ENCODE measurements around the gene FAM13A. TPM values are rescaled to one million over a fixed set of nuclear protein-coding genes. Genes with fewer than 3 reads are reported as not detected.
"Not testable (repeated sequence)": the region's sequence is repeated elsewhere in the genome, so short reads cannot be mapped to it uniquely, and the experiment has no call there.

FAM13A gene
- total and polyA plus RNA-seq, 7 donors: 3.8 to 76.0 (median 15.2) TPM

DNA sequence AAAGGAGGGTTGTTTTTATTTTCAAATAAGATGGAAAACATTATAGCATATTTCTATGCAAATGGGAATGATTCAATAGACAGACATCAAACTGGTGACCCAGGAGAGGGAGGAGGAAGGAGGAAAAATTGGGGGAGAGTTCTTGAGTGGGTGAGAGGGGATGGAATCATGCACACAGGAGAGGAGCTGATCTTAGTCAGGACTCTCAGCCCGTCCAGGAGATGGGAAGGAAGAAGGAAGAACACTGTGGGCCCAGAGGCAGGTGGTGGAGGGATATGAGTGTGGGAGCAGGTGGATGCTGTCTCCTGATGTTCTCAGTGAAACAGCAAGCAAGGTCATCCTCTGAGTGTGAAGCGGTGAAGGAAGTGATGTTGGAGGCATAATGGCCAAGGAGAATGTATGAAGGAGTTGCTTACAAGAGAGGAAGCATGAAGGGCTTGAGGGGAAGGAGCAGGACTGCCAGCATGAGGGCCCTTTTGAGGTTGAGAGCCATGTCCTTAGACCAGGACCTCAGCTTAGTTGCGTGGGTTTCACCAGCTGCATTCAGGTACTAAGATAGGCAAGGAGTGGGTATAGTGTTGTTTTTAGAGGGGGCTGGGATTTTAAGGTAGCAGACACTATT lies 197.7 kb downstream of the FAM13A start:
- H3K9me3 ChIP-seq: no peaks in the 10 kb centered on the region
- 75 to 85% (median 82%) methylated on average over 3 of the region's 3 CpGs for WGBS, 3 donors
- H3K27ac ChIP-seq: no peak overlapping the region
- intact Hi-C loops (cut with DNase I): no loop called here
- H3K4me3 ChIP-seq: no peak overlapping the region
- TF ChIP-seq, protein P1, sequence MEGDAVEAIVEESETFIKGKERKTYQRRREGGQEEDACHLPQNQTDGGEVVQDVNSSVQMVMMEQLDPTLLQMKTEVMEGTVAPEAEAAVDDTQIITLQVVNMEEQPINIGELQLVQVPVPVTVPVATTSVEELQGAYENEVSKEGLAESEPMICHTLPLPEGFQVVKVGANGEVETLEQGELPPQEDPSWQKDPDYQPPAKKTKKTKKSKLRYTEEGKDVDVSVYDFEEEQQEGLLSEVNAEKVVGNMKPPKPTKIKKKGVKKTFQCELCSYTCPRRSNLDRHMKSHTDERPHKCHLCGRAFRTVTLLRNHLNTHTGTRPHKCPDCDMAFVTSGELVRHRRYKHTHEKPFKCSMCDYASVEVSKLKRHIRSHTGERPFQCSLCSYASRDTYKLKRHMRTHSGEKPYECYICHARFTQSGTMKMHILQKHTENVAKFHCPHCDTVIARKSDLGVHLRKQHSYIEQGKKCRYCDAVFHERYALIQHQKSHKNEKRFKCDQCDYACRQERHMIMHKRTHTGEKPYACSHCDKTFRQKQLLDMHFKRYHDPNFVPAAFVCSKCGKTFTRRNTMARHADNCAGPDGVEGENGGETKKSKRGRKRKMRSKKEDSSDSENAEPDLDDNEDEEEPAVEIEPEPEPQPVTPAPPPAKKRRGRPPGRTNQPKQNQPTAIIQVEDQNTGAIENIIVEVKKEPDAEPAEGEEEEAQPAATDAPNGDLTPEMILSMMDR (IDR thresholded peaks at IDR 0.05): no peak
- no peaks in the 10 kb centered on the region for H3K36me3 ChIP-seq (ENCODE audit: insufficient read depth in 1 of 2, low read depth in 1 of 2)
- H3K4me1 ChIP-seq: peaks cover 9% of the 10 kb centered on the region
- DNase-seq (no peak), ATAC-seq (no peak)
- no peaks in the 10 kb centered on the region for H3K27me3 ChIP-seq (ENCODE audit: insufficient read depth in 3 of 3, low read length in 2 of 3)

DNA sequence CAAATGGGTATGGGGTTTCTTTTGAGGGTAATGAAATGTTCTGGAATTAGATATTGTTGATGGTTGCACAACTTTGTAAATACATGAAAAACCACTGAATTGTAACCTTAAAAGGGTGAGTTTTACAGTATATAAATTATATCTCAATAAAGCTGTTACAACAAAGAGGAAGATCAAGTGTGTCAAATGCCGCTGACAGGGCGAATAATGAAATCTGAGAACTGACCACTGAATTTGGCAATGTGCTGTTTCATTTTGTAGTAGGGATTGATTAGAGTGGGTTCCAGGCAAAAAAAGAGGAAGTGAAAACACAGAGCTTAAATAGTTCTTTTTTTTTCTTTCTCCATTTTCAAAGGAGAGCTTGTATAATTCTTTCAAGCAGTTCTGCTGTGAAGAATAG lies 198.2 kb downstream of the FAM13A start:
- DNase-seq (no peak), ATAC-seq (peak in 1 of 4 donors; percentile 49)
- no peak overlapping the region for H3K27ac ChIP-seq
- WGBS, 3 donors: 26 to 53% (median 26%) methylated on average over 2 of the region's 2 CpGs
- intact Hi-C loops (cut with DNase I): no loop called here
- H3K4me1 ChIP-seq: peaks cover 9% of the 10 kb centered on the region
- no peaks in the 10 kb centered on the region for H3K27me3 ChIP-seq (ENCODE audit: insufficient read depth in 3 of 3, low read length in 2 of 3)
- H3K36me3 ChIP-seq (ENCODE audit: insufficient read depth in 1 of 2, low read depth in 1 of 2): no peaks in the 10 kb centered on the region
- H3K9me3 ChIP-seq: no peaks in the 10 kb centered on the region
- TF ChIP-seq, protein P1 (IDR thresholded peaks at IDR 0.05): no peak
- no peak overlapping the region for H3K4me3 ChIP-seq

DNA sequence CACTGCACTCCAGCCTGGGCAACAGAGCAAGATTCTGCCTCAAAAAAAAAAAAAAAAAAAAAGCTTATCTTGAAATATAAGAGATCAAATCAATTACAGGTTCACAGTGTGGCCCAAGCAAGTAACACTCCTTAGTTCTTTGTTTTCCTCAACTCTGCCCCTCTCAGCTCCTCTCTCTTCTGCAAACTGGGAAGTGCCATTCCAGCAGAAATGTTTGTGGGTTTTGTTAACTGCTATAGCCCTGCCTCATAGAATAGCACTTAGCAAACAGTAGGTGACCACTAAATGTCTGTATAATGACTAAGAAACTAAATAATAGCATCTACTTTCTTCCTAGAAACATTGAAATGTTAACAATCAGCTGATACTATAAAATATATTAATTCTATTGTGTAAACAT lies 199.4 kb downstream of the FAM13A start:
- Histone ChIP-seq H3K4me3 (no peak overlapping the region), H3K4me1 (peaks cover 9% of the 10 kb centered on the region), H3K27ac (no peak overlapping the region), H3K36me3 (ENCODE audit: insufficient read depth in 1 of 2, low read depth in 1 of 2) (no peaks in the 10 kb centered on the region), H3K27me3 (ENCODE audit: insufficient read depth in 3 of 3, low read length in 2 of 3) (no peaks in the 10 kb centered on the region), H3K9me3 (no peaks in the 10 kb centered on the region)
- intact Hi-C loops (cut with DNase I): no loop called here
- ATAC-seq (no peak), DNase-seq (no peak)
- TF ChIP-seq, protein P1 (IDR thresholded peaks at IDR 0.05): no peak

DNA sequence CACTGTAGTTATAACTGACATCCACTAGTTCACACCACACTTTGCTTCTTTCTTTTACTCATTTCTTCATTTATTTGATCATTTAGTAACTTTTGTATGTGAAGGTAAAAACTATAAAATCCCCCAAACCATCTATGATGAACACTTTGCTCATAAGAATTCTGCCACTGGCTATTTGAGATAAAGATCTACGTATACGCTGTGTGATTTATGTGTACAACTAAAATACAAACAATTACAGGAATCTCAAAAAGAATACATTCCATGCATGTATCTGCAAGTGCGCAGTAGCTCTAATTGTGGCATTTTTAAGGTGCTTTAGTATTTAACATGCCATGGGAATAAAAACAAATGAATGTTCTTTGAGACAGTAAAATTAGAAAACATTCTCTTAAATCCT lies 202.5 kb downstream of the FAM13A start:
- ATAC-seq (no peak), DNase-seq (no peak)
- Histone ChIP-seq H3K4me1 (peaks cover 9% of the 10 kb centered on the region), H3K36me3 (ENCODE audit: insufficient read depth in 1 of 2, low read depth in 1 of 2) (no peaks in the 10 kb centered on the region), H3K4me3 (no peak overlapping the region), H3K9me3 (no peaks in the 10 kb centered on the region), H3K27me3 (ENCODE audit: insufficient read depth in 3 of 3, low read length in 2 of 3) (no peaks in the 10 kb centered on the region), H3K27ac (no peak overlapping the region)
- WGBS, 3 donors: 97 to 99% (median 99%) methylated on average over 3 of the region's 3 CpGs
- TF ChIP-seq, protein P1 (IDR thresholded peaks at IDR 0.05): no peak
- intact Hi-C loops (cut with DNase I): no loop called here

DNA sequence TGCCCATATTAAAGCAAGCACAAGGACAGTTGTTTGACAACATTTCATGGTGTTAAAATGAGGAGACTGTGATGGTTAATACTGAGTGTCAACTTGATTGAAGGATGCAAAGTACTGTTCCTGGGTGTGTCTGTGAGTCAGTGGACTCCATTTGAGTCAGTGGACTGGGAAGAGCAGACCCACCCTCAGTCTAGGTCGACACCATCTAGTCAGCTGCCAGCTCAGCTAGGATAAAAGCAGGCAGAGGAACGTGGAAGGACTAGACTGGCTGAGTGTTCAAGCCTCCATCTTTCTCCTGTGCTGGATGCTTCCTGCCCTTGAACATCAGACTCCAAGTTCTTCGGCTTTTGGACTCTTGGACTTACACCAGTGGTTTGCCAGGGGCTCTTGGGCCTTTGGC lies 203.4 kb downstream of the FAM13A start:
- intact Hi-C loops (cut with DNase I); H3K4me3 ChIP-seq; H3K27me3 ChIP-seq (ENCODE audit: insufficient read depth in 3 of 3, low read length in 2 of 3); ATAC-seq; H3K4me1 ChIP-seq; H3K36me3 ChIP-seq (ENCODE audit: insufficient read depth in 1 of 2, low read depth in 1 of 2); H3K27ac ChIP-seq; H3K9me3 ChIP-seq; DNase-seq: not testable (repeated sequence)
- WGBS, 3 donors: 85 to 93% (median 93%) methylated on average over 3 of the region's 3 CpGs
